SU-DHL-6 (cell line): ENCODE results near the gene MIXL1.
"Not testable (repeated sequence)": the region's sequence is repeated elsewhere in the genome, so short reads cannot be mapped to it uniquely, and the experiment has no call there.

Experiments used
- H2AFZ ChIP-seq: fragments of 200-600 bp; sonication (generic); 2 replicates; pipeline ENCODE4 v1.6.1; 2014; ENCODE audit warnings: low read depth, mild to moderate bottlenecking, moderate library complexity, mixed read lengths, antibody characterized with exemption, low read length; ENCODE audit not compliant: severe bottlenecking
- H3F3A ChIP-seq: fragments of 200-600 bp; shearing (Covaris generic); 2 replicates; pipeline ENCODE4 v1.6.0; 2016; ENCODE audit warnings: antibody characterized with exemption, mild to moderate bottlenecking; ENCODE audit not compliant: insufficient read depth
- H3K27ac ChIP-seq: fragments of 200-600 bp; sonication (generic); 2 replicates; pipeline ENCODE4 v1.5.1; 2016; ENCODE audit warnings: low read depth, mild to moderate bottlenecking, low read length, moderate library complexity, mixed read lengths
- H3K27me3 ChIP-seq: fragments of 200-600 bp; sonication (generic), shearing (Covaris generic); 2 replicates; pipeline ENCODE4 v1.6.0; 2014; ENCODE audit warnings: mild to moderate bottlenecking, low read length
- H3K36me3 ChIP-seq: fragments of 200-600 bp; sonication (generic); 2 replicates; pipeline ENCODE4 v1.6.1; 2014; ENCODE audit warnings: mild to moderate bottlenecking, low read length, mixed read lengths
- H3K4me2 ChIP-seq: fragments of 300-600, 200-600 bp; shearing (Covaris generic), sonication (generic); 2 replicates; pipeline ENCODE4 v1.6.0; 2014; ENCODE audit warnings: low read length, low read depth, mild to moderate bottlenecking; ENCODE audit not compliant: poor library complexity, severe bottlenecking
- H3K4me3 ChIP-seq: fragments of 200-600 bp; sonication (generic); 2 replicates; pipeline ENCODE4 v1.5.1; 2014; ENCODE audit warnings: antibody characterized with exemption, low read length, mild to moderate bottlenecking, mixed read lengths; ENCODE audit not compliant: insufficient read depth, poor library complexity, severe bottlenecking
- H3K79me2 ChIP-seq: fragments of 200-600 bp; sonication (generic); 2 replicates; pipeline ENCODE4 v1.6.1; 2014; ENCODE audit warnings: mild to moderate bottlenecking, low read length, moderate library complexity; ENCODE audit not compliant: insufficient read depth
- H3K9ac ChIP-seq: fragments of 200-600 bp; sonication (generic); 2 replicates; pipeline ENCODE4 v1.7.0; 2014; ENCODE audit warnings: mild to moderate bottlenecking, low read length
- H3K9me2 ChIP-seq: fragments of 200-600 bp; sonication (generic); replicated peaks from 2 replicates; pipeline ENCODE4 v1.6.1; 2014; ENCODE audit warnings: low read length; ENCODE audit not compliant: insufficient read depth
- H3K9me3 ChIP-seq: fragments of 200-600 bp; sonication (generic); 2 replicates; pipeline ENCODE4 v1.6.1; 2014; ENCODE audit warnings: low read length, mixed read lengths; ENCODE audit not compliant: insufficient read depth
- H4K20me1 ChIP-seq: fragments of 200-600 bp; sonication (generic); 2 replicates; pipeline ENCODE4 v1.6.1; 2014; ENCODE audit warnings: low read depth, mild to moderate bottlenecking, antibody characterized with exemption, low read length, moderate library complexity, mixed read lengths
- CTCF ChIP-seq: fragments of 200-600 bp; sonication (generic); IDR thresholded peaks from one replicate; pipeline ENCODE4 v1.5.1; 2017; ENCODE audit warnings: antibody characterized with exemption, mild to moderate bottlenecking, low read length, moderate library complexity; ENCODE audit not compliant: insufficient read depth, poor library complexity, severe bottlenecking
- EZH2phosphoT487 ChIP-seq: fragments of 200-600 bp; sonication (generic), shearing (Covaris generic); conservative IDR thresholded peaks from 2 replicates; pipeline ENCODE4 v1.6.1; 2018; ENCODE audit warnings: mild to moderate bottlenecking, antibody characterized with exemption, low read length, moderate library complexity, mixed read lengths

Gene MIXL1

DNA sequence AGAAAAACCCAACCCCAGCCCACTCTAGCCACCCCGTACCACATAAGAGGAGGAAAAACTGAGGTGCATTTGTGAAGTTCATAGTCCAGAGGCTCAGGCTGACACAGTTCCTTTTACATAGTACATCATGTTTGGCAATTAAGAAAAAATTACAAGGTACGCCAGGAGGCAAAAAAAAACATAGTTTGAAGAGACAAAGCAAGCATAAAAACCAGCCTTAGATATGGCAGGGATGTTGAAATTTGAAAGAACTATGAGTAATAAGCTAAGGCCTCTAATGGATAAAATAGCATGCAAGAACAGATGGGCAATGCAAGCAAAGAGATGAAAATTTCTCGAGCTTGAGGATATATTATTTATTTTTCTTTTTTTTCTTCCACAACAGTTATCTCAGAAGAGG is 31.9 kb downstream of the MIXL1 start:
- Histone ChIP-seq H4K20me1 (no peaks in the 10 kb centered on the region), H3K27me3 (no peaks in the 10 kb centered on the region), H3K9ac (no peak overlapping the region), H3K9me2 (no peaks in the 10 kb centered on the region), H3K27ac (no peak overlapping the region), H3K36me3 (peaks cover 18% of the 10 kb centered on the region), H3F3A (peaks cover 6% of the 10 kb centered on the region; the same call in 1 of the 2 replicates), H3K9me3 (no peaks in the 10 kb centered on the region; the same call in 1 of the 2 replicates), H3K79me2 (no peaks in the 10 kb centered on the region; the same call in 1 of the 2 replicates), H3K4me3 (no peak overlapping the region), H2AFZ (no peak overlapping the region), H3K4me2 (no peak overlapping the region)
- TF ChIP-seq EZH2phosphoT487: no peak

GRCh38 chr1:226261818-226262217 is 38.4 kb downstream of the MIXL1 start:
- Histone ChIP-seq H3K9me3 (peaks cover 4% of the 10 kb centered on the region; the same call in 1 of the 2 replicates), H3K9ac (no peak overlapping the region), H2AFZ (no peak overlapping the region), H3K79me2 (no peaks in the 10 kb centered on the region), H3F3A (peaks cover 6% of the 10 kb centered on the region; the same call in 1 of the 2 replicates), H3K36me3 (peaks cover 52% of the 10 kb centered on the region), H3K27ac (no peak overlapping the region), H3K27me3 (no peaks in the 10 kb centered on the region), H3K4me3 (no peak overlapping the region), H4K20me1 (no peaks in the 10 kb centered on the region), H3K4me2 (no peak overlapping the region), H3K9me2 (no peaks in the 10 kb centered on the region)
- TF ChIP-seq CTCF (no peak), EZH2phosphoT487 (no peak)

GRCh38 chr1:226268421-226269124 is 45.1 kb downstream of the MIXL1 start:
- H3K79me2 ChIP-seq: no peaks in the 10 kb centered on the region; the same call in 1 of the 2 replicates
- peaks cover 14% of the 10 kb centered on the region for H3F3A ChIP-seq
- H3K27ac ChIP-seq: no peak overlapping the region
- no peak for TF ChIP-seq EZH2phosphoT487
- no peak for TF ChIP-seq CTCF
- H3K9me2 ChIP-seq: no peaks in the 10 kb centered on the region
- no peak overlapping the region for H3K4me3 ChIP-seq
- no peak overlapping the region for H3K9ac ChIP-seq
- no peak overlapping the region for H3K4me2 ChIP-seq
- no peaks in the 10 kb centered on the region for H3K27me3 ChIP-seq
- H3K9me3 ChIP-seq: no peaks in the 10 kb centered on the region
- no peak overlapping the region for H2AFZ ChIP-seq
- peaks cover 20% of the 10 kb centered on the region for H3K36me3 ChIP-seq
- no peaks in the 10 kb centered on the region for H4K20me1 ChIP-seq

DNA sequence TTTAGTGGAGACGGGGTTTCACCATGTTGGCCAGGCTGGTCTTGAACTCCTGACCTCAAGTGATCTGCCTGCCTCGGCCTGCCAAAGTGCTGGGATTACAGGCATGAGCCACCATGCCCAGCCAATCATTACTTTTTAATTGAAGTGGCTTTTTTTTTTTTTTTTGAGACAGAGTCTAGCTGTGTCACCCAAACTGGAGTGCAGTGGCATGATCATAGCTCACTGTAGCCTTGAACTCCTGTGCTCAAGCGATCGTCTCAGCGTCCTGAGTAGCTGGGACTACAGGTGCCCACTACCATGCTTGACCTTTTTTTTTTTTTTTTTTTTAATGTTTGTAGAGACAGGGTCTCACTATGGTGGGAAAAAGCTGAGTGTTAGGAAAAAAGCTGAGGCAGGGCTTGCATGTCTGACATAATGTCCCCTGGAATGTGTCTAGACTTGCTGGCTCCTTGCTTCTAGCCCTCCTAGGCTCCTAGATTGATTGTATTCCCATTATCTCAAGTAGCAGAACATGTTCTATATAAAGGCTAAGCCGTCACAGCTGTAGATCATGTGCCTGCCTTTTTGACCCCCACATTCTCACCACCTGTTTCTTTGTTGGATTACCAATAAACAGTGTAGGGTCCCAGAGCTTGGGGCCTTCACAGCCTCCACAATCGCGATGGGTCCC is 48.9 kb downstream of the MIXL1 start:
- not testable (repeated sequence) for H3K4me2 ChIP-seq, H3K9ac ChIP-seq, H3K27ac ChIP-seq, H2AFZ ChIP-seq, H3K4me3 ChIP-seq, H3K79me2 ChIP-seq, H3K9me2 ChIP-seq, H3K27me3 ChIP-seq, H3K9me3 ChIP-seq, H4K20me1 ChIP-seq
- Histone ChIP-seq H3K36me3 (peaks cover 33% of the 10 kb centered on the region), H3F3A (peaks cover 11% of the 10 kb centered on the region)
